ENCODE data around the gene GBA3.

GBA3 gene

GRCh38 chr4:22762548-22762947 is 69.8 kb downstream of the GBA3 start:
- no peak for DNase-seq
- intact Hi-C loops (cut with DNase I) = no loop called here

GRCh38 chr4:22764183-22764582 is 71.4 kb downstream of the GBA3 start:
- no peak for DNase-seq
- intact Hi-C loops (cut with DNase I) = no loop called here

GRCh38 chr4:22766068-22766467 is 73.3 kb downstream of the GBA3 start:
- no peak for DNase-seq
- intact Hi-C loops (cut with DNase I) = no loop called here

GRCh38 chr4:22778547-22779163 is 85.9 kb downstream of the GBA3 start:
- intact Hi-C loops (cut with DNase I) = no loop called here
- DNase-seq = no peak

GRCh38 chr4:22780317-22780716 is 87.6 kb downstream of the GBA3 start:
- intact Hi-C loops (cut with DNase I) = no loop called here
- no peak for DNase-seq

GRCh38 chr4:22780797-22781196 is 88.1 kb downstream of the GBA3 start:
- intact Hi-C loops (cut with DNase I) = no loop called here
- no peak for DNase-seq

GRCh38 chr4:22787753-22788375 is 95.1 kb downstream of the GBA3 start:
- intact Hi-C loops (cut with DNase I) = no loop called here
- DNase-seq = no peak

GRCh38 chr4:22790631-22791030 is 97.9 kb downstream of the GBA3 start:
- intact Hi-C loops (cut with DNase I) = no loop called here
- no peak for DNase-seq

GRCh38 chr4:22794732-22795131 is 102.0 kb downstream of the GBA3 start:
- intact Hi-C loops (cut with DNase I) = no loop called here
- no peak for DNase-seq

GRCh38 chr4:22801391-22801790 is 108.7 kb downstream of the GBA3 start:
- intact Hi-C loops (cut with DNase I) = no loop called here
- no peak for DNase-seq

- DNase-seq = no peak
- intact Hi-C loops (cut with DNase I) = no loop called here
These were observed 110.1 kb downstream of the GBA3 start for GRCh38 chr4:22802876-22803275.

- intact Hi-C loops (cut with DNase I) = no loop called here
- no peak for DNase-seq
These were observed 110.8 kb downstream of the GBA3 start for GRCh38 chr4:22803512-22803911.

GRCh38 chr4:22814906-22815305 is 122.2 kb downstream of the GBA3 start:
- no peak for DNase-seq
- intact Hi-C loops (cut with DNase I) = no loop called here

GRCh38 chr4:22824091-22824490 is 131.4 kb downstream of the GBA3 start:
- no peak for DNase-seq
- intact Hi-C loops (cut with DNase I) = no loop called here

- DNase-seq = peak in 3 of 42 donors; percentile 9 to 46 (median 23)
- intact Hi-C loops (cut with DNase I) = no loop called here
These were observed 149.8 kb downstream of the GBA3 start for GRCh38 chr4:22842360-22843018.

- DNase-seq = no peak
- intact Hi-C loops (cut with DNase I) = no loop called here
These were observed 155.6 kb downstream of the GBA3 start for GRCh38 chr4:22848332-22848731.

- intact Hi-C loops (cut with DNase I) = no loop called here
These were observed 157.3 kb downstream of the GBA3 start for GRCh38 chr4:22850055-22850454.

GRCh38 chr4:22850630-22851029 is 157.9 kb downstream of the GBA3 start:
- DNase-seq = no peak
- intact Hi-C loops (cut with DNase I) = no loop called here

More at GRCh38 chr4:22850055-22850454, 157.3 kb downstream of the GBA3 start:
- DNase-seq = no peak

- intact Hi-C loops (cut with DNase I) = no loop called here
- no peak for DNase-seq
These were observed 164.7 kb downstream of the GBA3 start for GRCh38 chr4:22857411-22857810.

GRCh38 chr4:22859318-22859717 is 166.6 kb downstream of the GBA3 start:
- no peak for DNase-seq
- intact Hi-C loops (cut with DNase I) = no loop called here
